GM21447 (cell line): ENCODE results near the gene RUSF1.
"Not testable (repeated sequence)": the region's sequence is repeated elsewhere in the genome, so short reads cannot be mapped to it uniquely, and the experiment has no call there.

ENCODE experiments used
- ATAC-seq: cut with Tn5 transposase; IDR thresholded peaks from one replicate; pipeline ENCODE4 v1.9.1; 2021; ENCODE audit not compliant: unreplicated experiment

RUSF1 gene

GRCh38 chr16:31517800-31518402, 9.7 kb upstream of the RUSF1 start:
- ATAC-seq = no peak

GRCh38 chr16:31513884-31514283, 5.7 kb upstream of the RUSF1 start:
- ATAC-seq = no peak

- ATAC-seq = no peak
Observed at GRCh38 chr16:31513126-31513525, 4.9 kb upstream of the RUSF1 start.

DNA sequence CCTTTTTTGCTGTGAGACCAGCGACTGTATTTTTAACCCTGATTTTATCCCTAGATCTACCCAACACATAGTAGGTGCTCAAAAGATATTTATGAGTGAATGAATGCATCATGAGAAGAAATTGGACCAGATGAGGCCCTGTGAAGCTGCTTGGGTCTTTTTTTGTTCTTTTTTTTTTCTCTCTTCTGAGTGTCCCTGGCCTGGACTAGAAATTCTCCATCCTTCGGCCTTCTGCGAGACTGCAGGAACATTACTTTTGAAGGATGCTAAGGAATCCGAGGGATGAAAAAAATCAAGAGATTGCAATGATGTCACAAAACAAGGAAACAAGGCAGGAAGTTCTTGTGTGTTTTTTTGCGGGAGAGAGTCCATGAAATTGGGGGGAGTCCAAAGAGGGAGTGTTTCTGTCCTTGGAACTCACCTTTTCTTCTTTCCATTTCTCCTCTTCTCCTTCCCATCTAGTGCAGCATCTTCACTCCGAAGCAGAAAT, 560 bp upstream of the RUSF1 start:
- ATAC-seq = no peak

DNA sequence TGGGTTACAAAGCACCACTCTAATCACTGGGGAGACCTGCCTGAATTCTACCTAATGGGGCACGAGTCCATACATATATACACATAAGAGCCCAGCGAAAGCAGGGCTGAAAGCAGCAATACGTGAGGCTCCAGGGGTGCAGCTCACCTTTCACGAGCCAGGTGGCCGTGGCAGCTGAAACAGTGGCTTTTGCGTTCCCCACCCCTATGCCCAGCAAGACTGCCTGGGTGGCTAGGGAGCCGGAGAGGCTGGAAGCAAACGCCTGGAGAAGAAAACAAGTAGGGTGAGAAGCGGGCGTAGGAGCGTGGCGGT, 618 bp downstream of the RUSF1 start:
- ATAC-seq = no peak

DNA sequence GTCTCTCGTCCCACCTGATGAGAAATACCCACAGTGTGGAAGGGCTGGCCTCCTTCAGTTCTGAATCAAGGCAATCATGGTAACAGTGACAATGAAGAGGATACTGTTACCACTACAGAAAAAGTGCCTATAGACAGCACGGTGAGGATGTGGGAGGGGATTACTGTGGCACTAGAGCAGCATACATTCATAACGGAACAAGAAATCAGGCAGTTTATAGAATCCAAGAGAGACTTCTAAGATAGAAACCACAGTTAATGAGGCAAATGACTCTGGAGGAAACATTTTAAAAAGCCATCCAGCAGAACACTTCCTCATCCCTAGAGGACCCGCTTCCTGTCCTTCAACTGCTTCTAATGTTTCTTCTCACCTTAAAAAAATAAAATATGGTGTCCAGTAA, 2.7 kb downstream of the RUSF1 start:
- ATAC-seq = no peak

DNA sequence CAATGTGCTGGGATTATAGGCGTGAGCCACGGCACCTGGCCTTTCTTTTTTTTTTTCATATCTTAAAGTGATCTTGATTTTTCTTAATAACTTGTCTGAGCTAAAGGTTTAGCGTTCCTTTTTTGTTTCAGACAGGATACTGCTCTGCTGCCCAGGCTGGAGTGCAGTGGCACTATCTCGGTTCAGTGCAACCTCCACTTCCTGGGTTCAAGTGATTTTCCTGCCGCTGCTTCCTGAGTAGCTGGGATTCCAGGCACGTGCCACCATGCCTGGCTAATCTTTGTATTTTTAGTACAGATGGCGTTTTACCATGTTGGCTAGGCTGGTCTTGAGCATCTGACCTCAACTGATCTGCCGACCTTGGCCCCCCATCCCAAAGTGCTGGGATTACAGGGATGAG, 4.0 kb downstream of the RUSF1 start:
- ATAC-seq = no peak

GRCh38 chr16:31503555-31503954, 4.6 kb downstream of the RUSF1 start:
- ATAC-seq = not testable (repeated sequence)

DNA sequence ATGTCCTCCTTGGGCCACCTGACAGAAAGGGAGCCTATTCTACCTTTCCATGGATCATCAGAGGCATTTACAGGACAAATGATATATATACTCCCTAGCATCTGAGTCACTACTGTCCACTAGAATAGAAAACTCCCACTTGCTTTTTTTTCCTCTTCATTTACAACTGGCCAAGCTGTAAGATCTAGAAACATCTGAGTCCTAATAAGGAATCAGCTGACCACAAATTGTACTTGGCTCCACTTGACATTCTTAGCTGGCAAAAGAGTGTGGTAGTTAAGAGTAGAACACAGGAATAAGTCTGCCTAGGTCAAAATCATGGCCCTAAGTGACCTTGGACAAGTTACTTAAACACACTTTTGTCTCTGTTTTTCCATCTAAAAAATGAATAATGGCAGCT, 5.2 kb downstream of the RUSF1 start:
- no peak for ATAC-seq

DNA sequence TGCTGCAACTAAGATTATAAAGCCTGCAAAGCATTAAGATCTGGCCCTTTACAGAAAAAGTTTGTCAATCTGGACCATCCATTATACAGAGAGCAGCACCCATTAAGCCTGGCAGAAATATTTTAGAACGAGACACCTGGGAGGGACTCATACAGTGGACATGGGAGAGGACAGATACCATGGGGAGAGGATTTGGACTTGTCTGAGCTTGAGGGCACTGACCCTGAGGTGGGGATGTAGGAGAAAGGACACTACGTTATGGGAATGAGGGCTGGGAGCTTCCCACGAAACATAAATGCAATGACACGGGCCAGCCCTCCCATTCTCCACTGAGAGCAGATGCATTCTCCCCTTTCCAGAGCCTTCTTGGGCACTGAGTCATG, 6.2 kb downstream of the RUSF1 start:
- no peak for ATAC-seq

GRCh38 chr16:31501226-31501965, 6.8 kb downstream of the RUSF1 start:
- ATAC-seq = no peak

DNA sequence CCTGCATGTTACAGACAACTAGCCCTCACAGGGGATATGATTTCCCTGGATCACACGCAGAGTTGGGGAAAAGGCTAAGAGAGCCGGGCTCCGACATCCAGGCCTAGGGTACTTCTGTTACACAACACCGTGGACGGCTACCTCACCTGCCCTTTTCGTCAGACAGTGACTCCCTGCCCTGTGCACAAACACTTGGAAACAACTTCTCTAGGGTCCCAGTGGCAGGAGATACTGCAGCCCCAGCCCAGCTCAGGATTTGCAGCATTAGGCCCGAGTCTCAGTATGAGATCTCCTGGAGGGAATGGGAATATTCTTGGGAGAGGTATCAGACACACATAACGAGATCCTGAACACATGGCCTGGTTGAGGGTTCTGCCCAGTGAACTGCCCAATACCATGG, 8.3 kb downstream of the RUSF1 start:
- no peak for ATAC-seq

DNA sequence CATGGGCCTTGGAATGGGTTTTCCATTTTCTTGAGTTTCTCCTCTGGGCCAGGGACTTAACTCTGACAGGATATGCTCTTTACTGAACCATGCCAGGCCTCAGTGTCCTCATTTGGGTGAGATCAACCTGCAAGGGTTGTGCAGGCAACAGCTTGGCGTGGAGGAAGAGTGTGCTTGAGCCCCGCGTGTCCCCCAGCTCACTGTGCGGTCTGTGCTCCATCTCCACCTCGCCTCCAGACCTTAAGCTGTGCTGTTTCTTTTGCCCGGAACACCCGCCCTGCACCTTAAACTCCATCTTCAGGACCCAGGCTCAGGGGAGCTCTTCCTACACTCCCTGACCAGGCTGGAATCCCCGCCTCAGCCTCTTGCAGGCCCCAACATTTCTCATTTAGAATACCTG, 9.7 kb downstream of the RUSF1 start:
- ATAC-seq = no peak

DNA sequence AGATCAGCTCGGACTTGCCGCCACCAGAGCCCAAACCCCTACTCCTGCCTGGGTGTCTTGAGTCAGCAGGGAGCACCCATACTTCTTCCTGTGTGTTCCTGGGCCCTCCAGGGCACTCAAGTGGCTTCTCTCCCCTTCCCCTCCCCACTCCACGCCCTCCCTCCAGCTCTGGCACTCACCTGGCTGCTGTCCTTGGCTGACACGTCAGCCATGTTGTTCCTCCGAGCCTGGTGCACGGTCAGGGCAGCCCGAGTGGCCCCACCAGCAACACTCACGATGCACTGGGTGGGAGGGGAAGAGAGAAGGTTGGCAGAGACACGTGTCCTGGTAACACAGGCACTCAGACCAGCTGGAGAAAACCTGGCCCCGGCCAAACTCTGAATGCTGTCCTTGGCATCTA, 11.5 kb downstream of the RUSF1 start:
- ATAC-seq = no peak

- ATAC-seq = no peak
Observed at GRCh38 chr16:31493506-31494125, 14.6 kb downstream of the RUSF1 start.

GRCh38 chr16:31491778-31492418, 16.3 kb downstream of the RUSF1 start:
- no peak for ATAC-seq

GRCh38 chr16:31489616-31490584, 18.3 kb downstream of the RUSF1 start:
- no peak for ATAC-seq

GRCh38 chr16:31489298-31489564, 19.0 kb downstream of the RUSF1 start:
- ATAC-seq = no peak

GRCh38 chr16:31488468-31489297, 19.5 kb downstream of the RUSF1 start:
- ATAC-seq = no peak
